ENCODE measurements around the gene THBS2. TPM values are rescaled to one million over a fixed set of nuclear protein-coding genes. Genes with fewer than 3 reads are reported as not detected.
"Not testable (repeated sequence)": the region's sequence is repeated elsewhere in the genome, so short reads cannot be mapped to it uniquely, and the experiment has no call there.

Gene THBS2
- not detected for total RNA-seq

DNA sequence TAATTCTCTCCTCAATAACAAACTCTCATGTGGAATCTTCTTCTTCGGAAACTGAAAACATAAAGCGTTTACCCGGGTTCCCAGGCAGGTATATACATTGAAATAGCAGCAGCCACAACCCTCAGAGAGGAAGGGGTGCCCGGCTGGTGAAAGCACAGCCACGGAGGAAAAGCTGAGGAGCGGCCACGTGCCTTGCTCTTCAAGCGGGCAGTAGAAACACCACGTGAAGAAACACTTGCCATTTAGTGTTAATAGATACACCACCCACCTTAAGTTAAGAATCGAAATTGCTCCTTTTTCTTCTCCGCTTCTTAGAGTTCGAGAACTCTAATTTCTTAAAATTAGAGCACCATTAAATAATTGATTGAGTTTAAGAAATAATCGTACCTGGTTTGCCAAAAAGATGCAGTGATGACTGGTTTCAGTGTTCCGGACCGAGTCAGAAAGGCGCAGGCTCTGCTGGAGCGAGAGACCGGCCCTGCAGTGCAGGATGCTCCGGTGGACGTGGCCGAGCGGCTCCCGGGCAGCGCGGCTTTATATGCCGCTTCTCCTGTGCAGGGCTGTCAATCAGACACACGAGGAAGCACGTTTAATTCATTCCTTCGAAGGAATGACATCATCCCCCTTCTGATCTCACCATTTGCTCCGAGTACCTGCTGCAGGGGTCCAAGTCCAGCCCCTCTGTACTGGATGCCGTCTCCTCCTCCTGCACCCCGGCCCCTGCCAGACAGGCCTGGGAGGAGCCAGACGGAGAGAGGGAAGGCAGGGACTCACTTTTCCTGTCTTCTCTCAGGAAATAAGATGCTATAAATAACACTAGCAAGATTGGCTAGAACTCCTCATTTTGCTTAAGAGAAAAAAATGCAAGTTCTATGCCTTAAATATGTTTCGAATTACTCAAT lies at the start of gene THBS2:
Gene THBS2, minus strand, starts transcription at position 510 of the 902 bp plus-strand sequence. CDS start 3,062 bp downstream, outside the sequence.
- no peak for DNase-seq (ENCODE audit: low read depth in 2 of 3, low spot score in 2 of 3)

- no peak for DNase-seq (ENCODE audit: low read depth in 2 of 3, low spot score in 2 of 3)
These were observed 49.1 kb upstream of the THBS2 start for GRCh38 chr6:169302716-169303115.

DNA sequence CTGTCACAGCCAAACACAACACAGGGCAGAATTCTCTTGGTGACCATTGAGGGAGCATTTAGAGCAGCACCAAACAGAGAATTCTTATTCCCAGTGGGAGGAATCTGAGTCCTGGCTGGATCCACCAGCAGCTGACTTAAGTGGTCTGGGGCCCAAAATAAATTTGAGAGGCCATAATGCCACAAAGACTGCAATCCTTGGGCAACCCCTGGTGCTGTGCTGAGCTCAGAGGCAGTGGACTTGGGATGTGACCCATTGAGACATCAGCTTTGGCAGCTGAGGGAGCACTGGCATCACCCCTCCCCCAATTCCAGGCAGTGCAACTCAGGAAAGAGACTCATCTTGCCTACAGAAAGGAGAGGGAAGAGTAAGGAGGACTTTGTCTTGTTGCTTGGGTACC lies 48.6 kb upstream of the THBS2 start:
- DNase-seq (ENCODE audit: low read depth in 2 of 3, low spot score in 2 of 3) = no peak

GRCh38 chr6:169300916-169301315 lies 47.3 kb upstream of the THBS2 start:
- DNase-seq (ENCODE audit: low read depth in 2 of 3, low spot score in 2 of 3) = no peak

DNA sequence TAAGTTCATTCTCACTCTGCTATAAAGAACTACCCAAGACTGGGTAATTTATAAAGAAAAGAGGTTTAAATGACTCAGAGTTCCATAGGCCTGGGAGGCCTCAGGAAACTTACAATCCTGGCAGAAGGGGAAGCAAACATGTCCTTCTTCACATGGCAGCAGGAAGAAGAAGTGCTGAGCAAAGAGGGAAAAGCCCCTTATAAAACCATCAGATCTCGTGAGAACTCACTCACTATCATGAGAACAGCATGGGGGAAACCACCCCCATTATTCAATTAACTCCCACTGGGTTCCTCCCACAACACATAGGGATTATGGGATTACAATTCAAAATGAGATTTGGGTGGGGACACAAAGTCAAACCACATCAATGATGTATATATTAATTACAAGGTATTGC lies 45.0 kb upstream of the THBS2 start:
- DNase-seq (ENCODE audit: low read depth in 2 of 3, low spot score in 2 of 3) = not testable (repeated sequence)

DNA sequence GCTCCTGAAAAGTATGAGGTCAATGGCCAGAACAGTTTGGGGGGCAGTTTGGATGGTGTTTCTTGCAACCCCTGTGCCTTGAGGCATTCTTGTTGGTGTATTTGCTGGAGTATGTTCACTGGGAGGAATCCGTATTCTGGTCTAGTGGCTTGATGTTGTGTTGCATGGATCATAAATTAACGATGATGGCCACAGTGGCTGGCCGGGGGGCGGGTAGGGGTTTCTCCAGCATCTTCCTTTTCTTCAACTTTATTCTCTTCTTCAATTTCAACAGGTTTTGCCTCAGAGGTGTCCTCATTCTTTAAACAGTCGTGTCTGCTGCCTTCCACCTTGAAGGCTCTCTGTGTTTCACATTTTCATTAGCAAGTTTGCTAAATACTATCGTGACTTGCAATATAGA lies 43.0 kb upstream of the THBS2 start:
- no peak for DNase-seq (ENCODE audit: low read depth in 2 of 3, low spot score in 2 of 3)

DNA sequence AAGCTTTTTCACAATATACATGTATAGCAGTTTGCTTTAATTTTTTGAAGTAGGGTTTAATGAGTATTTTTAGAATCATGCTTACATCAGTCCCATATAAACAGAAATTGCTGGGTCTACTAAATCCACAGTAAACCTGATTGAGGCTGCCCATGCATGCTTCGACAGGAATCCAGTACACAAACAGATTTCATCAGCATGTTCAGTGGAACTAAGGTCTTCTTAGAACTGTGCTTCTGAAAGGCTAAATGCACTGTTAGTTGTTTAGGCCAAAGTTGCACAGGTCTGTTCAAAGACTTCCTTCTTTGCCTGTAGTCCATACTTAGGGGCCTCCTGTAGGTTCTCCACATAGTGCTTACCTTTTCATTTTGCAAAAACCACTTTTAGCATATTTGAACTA lies 42.5 kb upstream of the THBS2 start:
- no peak for DNase-seq (ENCODE audit: low read depth in 2 of 3, low spot score in 2 of 3)

GRCh38 chr6:169293196-169293595 lies 39.5 kb upstream of the THBS2 start:
- no peak for DNase-seq (ENCODE audit: low read depth in 2 of 3, low spot score in 2 of 3)

GRCh38 chr6:169292338-169293124 lies 38.9 kb upstream of the THBS2 start:
- no peak for DNase-seq (ENCODE audit: low read depth in 2 of 3, low spot score in 2 of 3)

GRCh38 chr6:169291646-169292337 lies 38.1 kb upstream of the THBS2 start:
- DNase-seq (ENCODE audit: low read depth in 2 of 3, low spot score in 2 of 3) = no peak

- no peak for DNase-seq (ENCODE audit: low read depth in 2 of 3, low spot score in 2 of 3)
These were observed 37.5 kb upstream of the THBS2 start for GRCh38 chr6:169291148-169291547.

GRCh38 chr6:169289619-169290339 lies 36.1 kb upstream of the THBS2 start:
- no peak for DNase-seq (ENCODE audit: low read depth in 2 of 3, low spot score in 2 of 3)

- no peak for DNase-seq (ENCODE audit: low read depth in 2 of 3, low spot score in 2 of 3)
These were observed 35.6 kb upstream of the THBS2 start for GRCh38 chr6:169289257-169289618.

- no peak for DNase-seq (ENCODE audit: low read depth in 2 of 3, low spot score in 2 of 3)
These were observed 34.9 kb upstream of the THBS2 start for GRCh38 chr6:169288591-169288990.

- DNase-seq (ENCODE audit: low read depth in 2 of 3, low spot score in 2 of 3) = no peak
These were observed 34.0 kb upstream of the THBS2 start for GRCh38 chr6:169287675-169288074.

DNA sequence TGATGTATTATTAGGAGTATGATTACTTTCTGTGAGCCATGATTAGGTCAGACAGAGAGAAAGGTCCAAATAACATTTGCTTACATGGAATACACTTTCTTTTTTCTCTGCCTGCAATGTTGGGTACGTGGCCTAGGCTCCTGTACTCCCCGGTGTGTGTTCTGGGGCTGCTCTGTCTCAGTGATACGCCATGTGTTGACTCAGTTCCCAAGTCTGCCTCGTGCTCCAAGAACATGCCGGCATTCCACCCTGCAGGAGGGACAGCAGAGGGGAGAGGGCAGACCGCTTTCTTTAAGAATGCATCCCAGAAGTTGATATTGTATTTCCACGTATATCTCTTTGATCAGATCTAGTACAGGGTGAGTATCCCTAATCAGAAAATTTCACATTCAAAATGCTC lies 33.3 kb upstream of the THBS2 start:
- no peak for DNase-seq (ENCODE audit: low read depth in 2 of 3, low spot score in 2 of 3)

DNA sequence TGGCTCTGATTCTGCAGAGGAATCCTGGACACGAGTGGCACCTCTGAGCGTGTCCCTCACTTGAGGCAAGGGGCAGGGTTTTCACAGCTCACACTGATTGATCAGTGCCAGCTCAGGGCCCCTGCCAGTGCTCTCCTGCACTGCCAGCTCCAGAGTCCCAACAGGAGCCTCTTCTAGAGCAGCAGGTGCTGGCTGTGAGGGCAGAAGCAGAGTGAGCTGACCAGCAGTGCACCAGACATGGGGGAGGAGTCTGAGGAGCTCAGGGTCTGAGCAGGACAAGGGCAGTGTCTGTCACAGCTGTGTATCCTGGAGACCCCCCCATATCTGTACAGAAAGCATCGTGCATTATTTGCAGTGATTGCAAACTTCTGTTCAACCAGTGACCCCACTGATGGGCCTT lies 31.5 kb upstream of the THBS2 start:
- DNase-seq (ENCODE audit: low read depth in 2 of 3, low spot score in 2 of 3) = no peak

DNA sequence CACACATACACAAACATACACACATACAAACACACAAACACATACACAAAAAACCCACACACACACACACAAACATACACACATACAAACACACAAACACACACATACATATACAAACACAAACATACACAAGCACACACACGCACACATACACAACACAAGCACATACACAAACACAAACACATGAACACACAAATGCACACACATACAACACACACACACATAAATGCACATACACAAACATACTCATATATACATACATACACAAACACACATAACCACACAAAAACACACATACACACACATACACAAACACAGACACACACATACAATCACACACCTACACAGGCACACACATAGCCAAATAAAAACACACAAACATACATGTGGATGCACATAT lies 30.3 kb upstream of the THBS2 start:
- DNase-seq (ENCODE audit: low read depth in 2 of 3, low spot score in 2 of 3) = no peak

- DNase-seq (ENCODE audit: low read depth in 2 of 3, low spot score in 2 of 3) = no peak
These were observed 28.4 kb upstream of the THBS2 start for GRCh38 chr6:169282043-169282442.

DNA sequence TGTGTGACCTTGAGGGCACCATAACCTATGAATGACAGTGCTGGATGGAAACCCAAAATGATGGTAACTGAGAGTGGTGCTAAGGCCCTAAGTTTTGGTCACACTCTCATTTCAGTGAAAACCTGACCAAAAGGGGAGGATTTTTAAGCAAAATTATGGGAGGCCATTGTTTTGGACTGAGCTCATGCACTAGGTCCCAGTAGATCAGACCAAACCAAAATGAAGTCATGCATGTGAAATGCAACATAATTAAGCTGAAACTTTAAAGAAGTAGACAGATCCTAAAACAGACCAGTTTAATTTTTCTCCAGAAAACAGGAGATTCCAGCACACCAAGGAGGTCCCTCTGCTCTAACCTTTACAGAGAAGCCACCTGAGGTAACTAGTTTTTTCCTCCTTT lies 24.0 kb upstream of the THBS2 start:
- no peak for DNase-seq (ENCODE audit: low read depth in 2 of 3, low spot score in 2 of 3)

- no peak for DNase-seq (ENCODE audit: low read depth in 2 of 3, low spot score in 2 of 3)
These were observed 21.1 kb upstream of the THBS2 start for GRCh38 chr6:169274781-169275180.

All from hematopoietic multipotent progenitor cell (in vitro differentiated cells).